NCI-H345 (cell line): Measurements from ENCODE around the gene SPATA12.

Experiments used
- DNase-seq: peaks from one replicate; lab custom pipeline; 2025; lab: John Stamatoyannopoulos, UW

The SPATA12 gene

GRCh38 chr3:57116501-57116900 lies 56.0 kb downstream of the SPATA12 start:
- no peak for DNase-seq

GRCh38 chr3:57118254-57118653 lies 57.8 kb downstream of the SPATA12 start:
- DNase-seq = no peak

GRCh38 chr3:57120040-57120439 lies 59.6 kb downstream of the SPATA12 start:
- no peak for DNase-seq

DNA sequence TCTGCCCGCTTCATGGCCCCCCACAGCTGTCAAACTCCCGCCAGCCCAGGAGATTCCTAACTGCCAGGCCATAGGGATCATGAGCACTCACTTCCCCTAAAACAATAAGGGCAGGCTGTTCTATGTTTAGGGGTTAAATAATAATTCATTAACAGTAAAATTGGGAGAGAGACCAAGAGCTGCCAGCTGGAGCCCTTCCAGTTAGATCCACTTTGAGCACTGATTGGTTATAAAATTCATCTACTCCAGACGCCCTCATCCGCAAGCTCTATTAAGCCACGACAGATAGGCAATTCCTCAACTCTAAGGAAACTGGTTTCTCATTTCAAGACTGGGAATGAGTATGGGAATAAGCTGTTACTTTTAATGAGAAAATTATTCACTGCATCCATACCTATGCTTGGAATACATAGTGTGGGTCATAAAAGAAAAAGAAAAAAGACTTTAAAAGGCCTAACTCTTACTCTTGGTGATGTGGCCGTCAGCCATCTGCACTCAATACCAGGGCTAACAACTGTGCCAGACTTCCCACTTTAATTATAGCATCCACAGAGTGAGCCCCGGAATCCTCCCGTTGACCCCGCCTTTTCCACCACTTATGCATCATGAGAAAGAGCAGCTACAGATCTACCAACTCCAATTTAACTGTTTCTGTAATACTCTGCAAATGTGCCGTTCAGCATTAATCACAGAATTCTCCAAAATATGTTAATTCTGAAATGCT lies 60.1 kb downstream of the SPATA12 start:
- DNase-seq = no peak
